Measurements from ENCODE around the gene RNF32. TPM values are rescaled to one million over a fixed set of nuclear protein-coding genes. Genes with fewer than 3 reads are reported as not detected.
"Not testable (repeated sequence)": the region's sequence is repeated elsewhere in the genome, so short reads cannot be mapped to it uniquely, and the experiment has no call there.

Gene RNF32
- total RNA-seq, 1 experiment from 2014 or later, result 0.55 TPM

- DNase-seq (ENCODE audit: low read depth, low spot score), result no peak
- in situ Hi-C loops (cut with HindIII; ENCODE audit: low pct_unique_long_range_greater_than_20kb, low sequenced_read_pairs), result no loop called here
These were observed 30.0 kb upstream of the RNF32 start for GRCh38 chr7:156610601-156611000.

GRCh38 chr7:156611014-156612010 lies 29.3 kb upstream of the RNF32 start:
- no peak for DNase-seq (ENCODE audit: low read depth, low spot score)
- in situ Hi-C loops (cut with HindIII; ENCODE audit: low pct_unique_long_range_greater_than_20kb, low sequenced_read_pairs), result no loop called here

- DNase-seq (ENCODE audit: low read depth, low spot score), result no peak
- in situ Hi-C loops (cut with HindIII; ENCODE audit: low pct_unique_long_range_greater_than_20kb, low sequenced_read_pairs), result no loop called here
These were observed 27.6 kb upstream of the RNF32 start for GRCh38 chr7:156612930-156613329.

DNA sequence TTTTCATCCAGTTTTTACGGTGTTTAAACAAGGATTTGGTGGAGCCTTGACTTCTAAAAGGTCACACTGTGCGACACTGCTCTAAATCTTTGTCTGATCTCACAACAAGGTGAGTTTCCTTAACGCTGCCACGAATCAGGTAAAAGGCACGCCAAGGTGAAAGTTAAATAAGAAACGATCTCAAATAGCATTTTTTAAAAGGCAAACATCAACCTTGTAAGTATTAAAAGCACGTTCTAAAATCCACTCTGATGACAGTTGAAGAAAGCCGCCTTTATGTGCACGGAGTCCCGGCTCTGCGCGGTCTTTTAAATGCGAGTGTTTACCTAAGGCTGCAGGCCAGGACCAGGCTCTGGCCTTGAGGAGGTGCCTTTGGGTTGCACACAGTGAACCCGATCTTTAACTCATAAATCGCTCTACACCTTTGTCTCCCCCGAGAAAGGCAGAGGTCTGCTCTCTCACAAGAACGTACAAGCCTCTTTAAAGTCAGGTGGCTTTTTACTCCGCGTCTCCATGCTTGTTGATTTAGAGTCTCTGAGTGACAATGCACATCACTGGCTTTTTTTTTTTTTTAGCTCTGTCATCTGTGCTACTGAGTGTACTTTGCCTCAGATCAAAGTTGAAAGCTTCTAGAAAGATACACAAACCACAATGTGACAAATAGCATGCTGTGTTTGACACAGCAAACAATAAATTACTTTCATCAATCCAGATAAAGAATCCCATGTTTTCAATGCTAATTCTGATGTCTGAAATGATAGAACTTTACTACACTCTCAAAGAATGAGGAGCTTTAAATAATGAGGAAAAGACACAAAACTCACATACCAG lies 25.9 kb upstream of the RNF32 start:
- DNase-seq (ENCODE audit: low read depth, low spot score), result no peak
- in situ Hi-C loops (cut with HindIII; ENCODE audit: low pct_unique_long_range_greater_than_20kb, low sequenced_read_pairs), result no loop called here

DNA sequence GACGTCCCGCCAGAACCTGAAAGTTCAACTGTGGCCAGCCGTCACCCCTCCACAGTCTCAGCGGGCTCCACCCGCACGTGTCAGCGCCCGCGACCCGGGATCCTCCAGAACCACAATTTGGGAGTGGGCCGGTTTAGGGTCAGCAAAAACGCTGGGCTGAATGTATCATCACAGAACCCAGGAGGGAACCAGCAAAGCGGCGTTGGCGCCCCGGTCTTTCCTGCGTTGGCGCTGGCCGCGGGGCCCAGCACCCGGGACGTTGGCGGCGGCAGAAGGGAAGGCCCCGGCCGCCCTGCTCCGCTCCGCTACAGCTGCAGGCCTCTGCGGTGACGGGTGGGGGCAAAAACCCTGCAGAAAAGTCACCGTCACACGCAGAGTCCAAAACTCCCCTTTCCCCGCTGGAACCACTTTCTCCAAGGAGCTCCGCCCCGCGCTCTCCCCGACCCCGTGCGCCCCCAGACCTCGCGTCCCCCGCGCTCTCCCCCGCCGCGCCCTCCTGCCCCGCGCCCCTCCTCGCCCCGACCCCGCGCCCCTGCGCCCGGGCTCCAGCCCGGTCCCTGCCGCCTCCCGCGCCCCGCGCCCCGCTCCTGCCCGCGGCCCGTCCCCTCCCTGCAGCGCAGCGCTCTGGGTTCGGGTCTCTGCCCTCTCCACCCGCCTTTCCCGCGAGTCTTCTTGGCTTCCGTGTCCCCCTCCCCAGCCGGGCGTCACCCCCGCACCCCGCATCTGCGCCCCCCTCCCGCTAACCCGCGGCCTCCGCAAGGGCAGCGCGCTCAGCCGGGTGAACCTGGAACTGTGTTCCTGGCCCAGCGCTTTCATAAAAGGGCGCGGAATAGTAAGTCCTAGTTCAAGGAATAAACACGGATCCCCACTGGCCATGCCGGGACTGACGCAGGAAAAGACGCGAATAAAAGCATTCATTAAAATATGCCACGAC lies 24.0 kb upstream of the RNF32 start:
- in situ Hi-C loops (cut with HindIII; ENCODE audit: low pct_unique_long_range_greater_than_20kb, low sequenced_read_pairs), result no loop called here

DNA sequence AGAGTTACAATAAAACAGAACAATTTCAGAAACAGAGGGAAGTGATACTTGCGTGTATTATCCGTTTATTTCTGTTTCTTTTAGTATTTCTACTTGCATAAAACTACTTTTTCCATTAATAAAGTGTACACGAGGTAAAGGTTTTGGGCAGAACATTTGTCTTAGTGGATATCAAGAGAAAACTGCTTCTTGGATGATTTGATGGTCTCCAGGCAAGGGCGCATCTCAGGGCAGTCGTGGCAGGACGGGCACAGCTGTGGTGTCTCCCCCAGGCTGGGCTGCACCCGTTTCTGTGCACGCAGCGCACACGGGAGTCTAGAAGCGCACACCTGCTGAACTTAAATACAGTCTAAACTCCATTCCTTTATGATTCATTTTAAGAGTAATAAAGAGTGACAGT lies 23.4 kb upstream of the RNF32 start:
- no peak for DNase-seq (ENCODE audit: low read depth, low spot score)
- in situ Hi-C loops (cut with HindIII; ENCODE audit: low pct_unique_long_range_greater_than_20kb, low sequenced_read_pairs), result no loop called here

More for the DNA sequence above, 24.0 kb upstream of the RNF32 start:
- DNase-seq (ENCODE audit: low read depth, low spot score), result no peak

DNA sequence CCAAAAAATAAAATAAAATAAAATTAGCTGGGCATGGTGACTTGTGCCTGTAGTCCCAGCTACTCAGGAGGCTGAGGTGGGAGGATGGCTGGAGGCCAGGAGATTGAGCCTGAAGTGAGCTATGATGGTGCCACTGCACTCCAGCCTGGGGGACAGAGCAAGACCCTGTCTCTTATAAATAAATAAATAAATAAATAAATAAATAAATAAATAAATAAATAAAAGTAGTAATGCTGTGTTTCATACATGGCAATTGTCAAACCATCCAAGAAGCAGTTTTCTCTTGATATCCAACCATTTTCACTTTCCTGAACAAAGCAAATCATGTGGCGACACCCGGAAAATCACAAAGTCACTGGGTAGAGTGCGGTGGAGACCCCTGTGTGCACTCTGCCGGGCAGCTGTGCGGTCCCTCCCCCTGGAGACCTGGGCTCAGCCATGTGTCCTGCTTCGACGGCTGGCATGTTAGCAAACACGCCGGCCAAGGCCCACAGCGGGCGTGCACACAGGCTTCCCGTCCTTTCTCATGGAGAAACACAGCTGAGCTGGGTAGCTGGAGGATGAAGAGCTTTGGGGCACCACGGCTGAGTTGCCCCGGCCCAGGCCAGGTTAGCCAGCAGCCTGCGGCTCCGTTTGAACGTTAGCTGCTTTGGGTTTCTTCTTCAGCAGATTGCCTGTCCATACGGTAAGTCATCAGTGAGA lies 22.3 kb upstream of the RNF32 start:
- in situ Hi-C loops (cut with HindIII; ENCODE audit: low pct_unique_long_range_greater_than_20kb, low sequenced_read_pairs), result no loop called here

DNA sequence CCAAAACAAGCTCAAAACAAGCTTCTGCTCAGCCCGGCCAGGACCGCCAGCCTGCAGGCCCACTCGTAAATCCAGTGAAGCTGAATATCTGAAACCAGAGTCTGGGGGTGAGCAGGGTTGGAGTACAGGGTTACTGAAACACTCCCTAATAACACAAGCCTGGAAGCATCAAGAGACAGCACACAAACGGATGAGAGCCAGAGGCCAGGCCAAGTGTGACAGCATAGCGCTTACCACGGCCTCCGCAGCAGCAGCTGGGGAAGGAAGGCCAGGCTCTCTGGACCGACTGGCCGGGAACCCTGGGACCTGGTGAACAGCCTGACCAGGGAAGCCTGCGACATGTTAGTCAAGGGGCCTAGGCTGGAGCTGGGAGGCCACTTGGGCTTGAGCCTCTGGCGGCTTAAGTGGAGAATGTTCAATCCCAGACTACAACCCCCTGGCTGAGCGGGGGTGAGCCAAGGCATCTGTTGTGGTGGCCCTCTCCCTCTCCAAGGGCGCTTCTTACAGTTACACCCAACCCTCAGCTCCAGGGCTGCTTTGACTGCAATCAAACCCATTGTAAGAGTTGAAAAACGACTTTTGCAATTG lies 21.7 kb upstream of the RNF32 start:
- no peak for DNase-seq (ENCODE audit: low read depth, low spot score)
- in situ Hi-C loops (cut with HindIII; ENCODE audit: low pct_unique_long_range_greater_than_20kb, low sequenced_read_pairs), result no loop called here

More for the DNA sequence above, 22.3 kb upstream of the RNF32 start:
- DNase-seq (ENCODE audit: low read depth, low spot score), result no peak

GRCh38 chr7:156619488-156620290 lies 20.9 kb upstream of the RNF32 start:
- in situ Hi-C loops (cut with HindIII; ENCODE audit: low pct_unique_long_range_greater_than_20kb, low sequenced_read_pairs); DNase-seq (ENCODE audit: low read depth, low spot score): not testable (repeated sequence)

GRCh38 chr7:156620291-156620675 lies 20.3 kb upstream of the RNF32 start:
- no peak for DNase-seq (ENCODE audit: low read depth, low spot score)
- in situ Hi-C loops (cut with HindIII; ENCODE audit: low pct_unique_long_range_greater_than_20kb, low sequenced_read_pairs), result no loop called here

- no peak for DNase-seq (ENCODE audit: low read depth, low spot score)
- in situ Hi-C loops (cut with HindIII; ENCODE audit: low pct_unique_long_range_greater_than_20kb, low sequenced_read_pairs), result no loop called here
These were observed 18.9 kb upstream of the RNF32 start for GRCh38 chr7:156621652-156622051.

DNA sequence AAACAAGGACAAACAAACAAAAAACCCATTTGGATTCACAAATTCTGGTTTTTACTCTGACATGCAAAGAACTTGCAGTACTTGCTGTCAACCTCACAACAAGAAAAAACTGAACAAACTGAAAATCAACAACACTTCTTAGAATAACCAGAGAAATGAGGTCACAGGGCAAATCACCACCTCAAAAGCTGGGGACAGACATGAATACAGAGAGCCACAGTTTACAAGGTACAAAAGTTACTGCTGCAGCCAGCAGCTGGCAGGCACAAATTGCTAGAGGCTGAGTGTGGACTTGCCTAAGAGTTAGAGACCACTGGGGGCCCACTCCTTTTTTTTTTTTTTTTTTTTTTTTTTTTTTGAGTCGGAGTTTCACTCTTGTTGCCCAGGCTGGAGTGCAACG lies 15.0 kb upstream of the RNF32 start:
- DNase-seq (ENCODE audit: low read depth, low spot score), result no peak
- in situ Hi-C loops (cut with HindIII; ENCODE audit: low pct_unique_long_range_greater_than_20kb, low sequenced_read_pairs), result no loop called here

GRCh38 chr7:156626220-156626895 lies 14.2 kb upstream of the RNF32 start:
- in situ Hi-C loops (cut with HindIII; ENCODE audit: low pct_unique_long_range_greater_than_20kb, low sequenced_read_pairs), result no loop called here
- no peak for DNase-seq (ENCODE audit: low read depth, low spot score)

DNA sequence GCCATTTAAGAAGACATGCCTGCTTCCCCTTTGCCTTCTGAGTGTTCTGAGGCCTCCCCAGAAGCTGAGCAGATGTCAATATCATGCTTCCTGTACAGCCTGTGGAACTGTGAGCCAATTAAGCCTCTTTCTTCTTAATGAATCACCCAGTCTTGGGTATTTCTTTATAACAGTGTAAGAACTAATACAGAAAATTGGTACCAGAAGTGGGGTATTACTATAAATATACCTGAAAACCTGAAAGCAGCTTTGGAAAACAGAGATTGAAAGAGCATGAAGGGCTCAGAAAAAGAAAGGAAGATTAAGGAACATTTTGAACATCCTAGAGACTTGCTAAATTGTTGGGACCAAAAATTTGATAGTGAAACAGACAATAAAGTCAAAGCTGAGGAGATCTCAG lies 12.0 kb upstream of the RNF32 start:
- DNase-seq (ENCODE audit: low read depth, low spot score), result no peak
- in situ Hi-C loops (cut with HindIII; ENCODE audit: low pct_unique_long_range_greater_than_20kb, low sequenced_read_pairs), result no loop called here

- no peak for DNase-seq (ENCODE audit: low read depth, low spot score)
- in situ Hi-C loops (cut with HindIII; ENCODE audit: low pct_unique_long_range_greater_than_20kb, low sequenced_read_pairs), result no loop called here
These were observed 10.7 kb upstream of the RNF32 start for GRCh38 chr7:156629873-156630272.
